Uterus (tissue), 2 donors: ENCODE results near the gene DOK7.

ENCODE experiments used
- POLR2A ChIP-seq, 2 donors: fragments of 450-650 bp; IDR thresholded peaks; one replicate each; pipeline ENCODE4 v1.6.1; 2016; ENCODE audit warnings: antibody characterized with exemption in 2 of 2, mild to moderate bottlenecking in 1 of 2, moderate library complexity in 1 of 2
- TF ChIP-seq, protein P1 (sequence below), 4 experiments: fragments of 200-600 bp in 2 of 4; fragments of 450-650 bp in 2 of 4; sonication (generic) in 2 of 4; IDR thresholded peaks; one replicate each; pipeline ENCODE4 v1.5.1; 2016 to 2019; ENCODE audit warnings: antibody characterized with exemption in 4 of 4, mild to moderate bottlenecking in 2 of 4, moderate library complexity in 1 of 4

DNA sequence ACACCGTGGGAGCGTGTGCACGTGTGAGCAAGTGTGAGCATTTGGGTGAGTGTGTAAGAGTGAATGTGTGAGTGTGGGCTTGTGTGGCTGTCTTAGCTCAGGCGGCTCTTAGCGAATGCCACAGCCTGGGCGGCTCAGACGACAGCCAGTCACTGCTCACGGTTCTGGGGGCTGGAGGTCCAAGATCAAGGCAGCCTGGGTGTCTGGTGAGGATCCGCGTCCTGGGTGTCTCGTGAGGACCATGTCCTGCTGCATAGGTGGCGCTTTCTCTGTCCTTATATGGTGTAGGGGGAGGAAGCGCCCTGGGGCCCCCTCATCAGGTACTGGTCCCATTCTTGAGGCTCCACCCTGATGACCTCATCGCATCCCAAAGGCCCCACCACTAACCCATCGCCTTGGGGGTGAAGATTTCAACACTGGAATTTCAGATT, 4.5 kb downstream of the DOK7 start:
- TF ChIP-seq, protein P1, sequence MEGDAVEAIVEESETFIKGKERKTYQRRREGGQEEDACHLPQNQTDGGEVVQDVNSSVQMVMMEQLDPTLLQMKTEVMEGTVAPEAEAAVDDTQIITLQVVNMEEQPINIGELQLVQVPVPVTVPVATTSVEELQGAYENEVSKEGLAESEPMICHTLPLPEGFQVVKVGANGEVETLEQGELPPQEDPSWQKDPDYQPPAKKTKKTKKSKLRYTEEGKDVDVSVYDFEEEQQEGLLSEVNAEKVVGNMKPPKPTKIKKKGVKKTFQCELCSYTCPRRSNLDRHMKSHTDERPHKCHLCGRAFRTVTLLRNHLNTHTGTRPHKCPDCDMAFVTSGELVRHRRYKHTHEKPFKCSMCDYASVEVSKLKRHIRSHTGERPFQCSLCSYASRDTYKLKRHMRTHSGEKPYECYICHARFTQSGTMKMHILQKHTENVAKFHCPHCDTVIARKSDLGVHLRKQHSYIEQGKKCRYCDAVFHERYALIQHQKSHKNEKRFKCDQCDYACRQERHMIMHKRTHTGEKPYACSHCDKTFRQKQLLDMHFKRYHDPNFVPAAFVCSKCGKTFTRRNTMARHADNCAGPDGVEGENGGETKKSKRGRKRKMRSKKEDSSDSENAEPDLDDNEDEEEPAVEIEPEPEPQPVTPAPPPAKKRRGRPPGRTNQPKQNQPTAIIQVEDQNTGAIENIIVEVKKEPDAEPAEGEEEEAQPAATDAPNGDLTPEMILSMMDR (IDR thresholded peaks at IDR 0.05), result no peak
- no peak for TF ChIP-seq POLR2A (IDR thresholded peaks at IDR 0.05)
